ENCODE results near the gene DOCK3. TPM values are rescaled to one million over a fixed set of nuclear protein-coding genes. Genes with fewer than 3 reads are reported as not detected.
"Not testable (repeated sequence)": the region's sequence is repeated elsewhere in the genome, so short reads cannot be mapped to it uniquely, and the experiment has no call there.

DOCK3 gene
- total RNA-seq, 1 donor from 2014 or later: 2.7 TPM

GRCh38 chr3:50749822-50750221, 75.1 kb downstream of the DOCK3 start:
- intact Hi-C loops (cut with DNase I): no loop called here
- Histone ChIP-seq H3K27ac (no peak overlapping the region), H3K27me3 (no peaks in the 10 kb centered on the region), H3K4me3 (no peak overlapping the region), H3K4me1 (no peaks in the 10 kb centered on the region), H3K9me3 (no peaks in the 10 kb centered on the region), H3K36me3 (no peaks in the 10 kb centered on the region)
- no peak for DNase-seq
- ATAC-seq: no peak
- no peak for TF ChIP-seq CTCF (IDR thresholded peaks at IDR 0.05)

GRCh38 chr3:50759015-50759414, 84.3 kb downstream of the DOCK3 start:
- H3K4me1 ChIP-seq: no peaks in the 10 kb centered on the region
- no peak overlapping the region for H3K27ac ChIP-seq
- no peak for DNase-seq
- no peaks in the 10 kb centered on the region for H3K27me3 ChIP-seq
- TF ChIP-seq CTCF (IDR thresholded peaks at IDR 0.05): no peak
- no peaks in the 10 kb centered on the region for H3K9me3 ChIP-seq
- no peaks in the 10 kb centered on the region for H3K36me3 ChIP-seq
- ATAC-seq: no peak
- no peak overlapping the region for H3K4me3 ChIP-seq
- intact Hi-C loops (cut with DNase I): no loop called here

GRCh38 chr3:50777680-50778079, 103.0 kb downstream of the DOCK3 start:
- intact Hi-C loops (cut with DNase I): no loop called here
- no peaks in the 10 kb centered on the region for H3K36me3 ChIP-seq
- no peak for DNase-seq
- H3K4me3 ChIP-seq: no peak overlapping the region
- no peaks in the 10 kb centered on the region for H3K27me3 ChIP-seq
- no peak for ATAC-seq
- TF ChIP-seq CTCF (IDR thresholded peaks at IDR 0.05): no peak
- no peak overlapping the region for H3K27ac ChIP-seq
- H3K9me3 ChIP-seq: no peaks in the 10 kb centered on the region
- H3K4me1 ChIP-seq: no peaks in the 10 kb centered on the region

GRCh38 chr3:50781766-50782165, 107.0 kb downstream of the DOCK3 start:
- H3K4me1 ChIP-seq; H3K36me3 ChIP-seq; H3K4me3 ChIP-seq; H3K27me3 ChIP-seq; H3K9me3 ChIP-seq; ATAC-seq; DNase-seq; H3K27ac ChIP-seq; intact Hi-C loops (cut with DNase I): not testable (repeated sequence)

GRCh38 chr3:50786631-50787030, 111.9 kb downstream of the DOCK3 start:
- TF ChIP-seq CTCF (IDR thresholded peaks at IDR 0.05): no peak
- no peaks in the 10 kb centered on the region for H3K9me3 ChIP-seq
- no peaks in the 10 kb centered on the region for H3K4me1 ChIP-seq
- intact Hi-C loops (cut with DNase I): no loop called here
- ATAC-seq (no peak), DNase-seq (no peak)
- no peaks in the 10 kb centered on the region for H3K27me3 ChIP-seq
- H3K36me3 ChIP-seq: no peaks in the 10 kb centered on the region
- H3K27ac ChIP-seq: no peak overlapping the region
- no peak overlapping the region for H3K4me3 ChIP-seq

GRCh38 chr3:50790894-50791293, 116.2 kb downstream of the DOCK3 start:
- H3K27ac ChIP-seq, H3K27me3 ChIP-seq: not testable (repeated sequence)

GRCh38 chr3:50792568-50792967, 117.8 kb downstream of the DOCK3 start:
- no peaks in the 10 kb centered on the region for H3K4me1 ChIP-seq
- no peaks in the 10 kb centered on the region for H3K9me3 ChIP-seq
- no peaks in the 10 kb centered on the region for H3K36me3 ChIP-seq
- H3K4me3 ChIP-seq: no peak overlapping the region
- ATAC-seq (no peak), DNase-seq (no peak)
- H3K27ac ChIP-seq: no peak overlapping the region
- no peak for TF ChIP-seq CTCF (IDR thresholded peaks at IDR 0.05)
- no peaks in the 10 kb centered on the region for H3K27me3 ChIP-seq
- intact Hi-C loops (cut with DNase I): no loop called here

More at GRCh38 chr3:50790894-50791293, 116.2 kb downstream of the DOCK3 start:
- H3K4me1 ChIP-seq; ATAC-seq; H3K36me3 ChIP-seq; H3K4me3 ChIP-seq; intact Hi-C loops (cut with DNase I); DNase-seq; H3K9me3 ChIP-seq: not testable (repeated sequence)

GRCh38 chr3:50803805-50804204, 129.1 kb downstream of the DOCK3 start:
- H3K4me1 ChIP-seq; H3K27me3 ChIP-seq; H3K27ac ChIP-seq; intact Hi-C loops (cut with DNase I); DNase-seq; H3K4me3 ChIP-seq; H3K36me3 ChIP-seq; ATAC-seq: not testable (repeated sequence)
- H3K9me3 ChIP-seq: peaks cover 26% of the 10 kb centered on the region

GRCh38 chr3:50804376-50804775, 129.6 kb downstream of the DOCK3 start:
- H3K27me3 ChIP-seq; DNase-seq; ATAC-seq; H3K4me3 ChIP-seq; H3K4me1 ChIP-seq; H3K36me3 ChIP-seq; intact Hi-C loops (cut with DNase I); H3K27ac ChIP-seq: not testable (repeated sequence)
- H3K9me3 ChIP-seq: peaks cover 20% of the 10 kb centered on the region
